DMS79 treated with DMSO at 0.1 percent for 48 hours (cell line): ENCODE results near the gene LIMCH1.

ENCODE experiments used
- DNase-seq: peaks from one replicate; lab custom pipeline; 2025; lab: John Stamatoyannopoulos, UW

Gene LIMCH1

DNA sequence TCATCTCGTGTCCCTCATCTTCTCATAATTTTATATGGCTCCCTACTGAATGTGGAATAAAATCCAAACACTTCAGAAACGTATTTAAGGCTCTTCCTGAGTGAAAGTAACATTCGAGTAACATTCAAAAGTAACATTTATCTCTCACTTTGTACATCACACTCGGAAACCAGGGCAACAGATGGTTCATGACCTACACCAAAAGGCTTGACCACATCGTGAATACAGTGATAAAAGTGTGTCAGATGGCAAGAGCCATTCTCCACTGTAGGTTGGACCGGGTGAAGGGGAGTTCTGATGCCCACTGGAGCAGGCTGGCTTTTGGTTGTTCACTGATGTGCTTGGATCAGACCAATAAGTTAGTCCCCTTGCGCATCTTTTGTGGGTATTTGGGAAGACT, 5.6 kb upstream of the LIMCH1 start:
- DNase-seq = no peak

DNA sequence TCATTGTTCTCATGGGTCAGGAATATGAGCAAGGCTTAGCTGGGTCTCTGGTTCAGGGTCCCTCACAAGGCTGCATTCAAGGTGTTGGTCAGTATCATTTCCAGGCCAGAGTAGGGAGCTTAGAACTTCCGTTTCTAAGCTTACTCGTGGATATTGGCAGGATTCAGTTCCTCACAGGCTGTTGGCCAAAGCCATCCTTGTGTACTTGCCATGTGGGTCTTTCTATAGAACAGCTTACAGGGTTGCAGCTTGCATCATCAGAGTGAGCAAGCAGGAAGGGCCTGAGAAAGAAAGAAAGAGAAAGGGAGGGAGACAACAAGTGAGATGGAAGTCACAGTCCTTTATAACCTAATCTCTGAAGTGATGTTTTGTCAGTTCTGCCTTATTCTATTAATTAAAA, 5.1 kb upstream of the LIMCH1 start:
- no peak for DNase-seq

DNA sequence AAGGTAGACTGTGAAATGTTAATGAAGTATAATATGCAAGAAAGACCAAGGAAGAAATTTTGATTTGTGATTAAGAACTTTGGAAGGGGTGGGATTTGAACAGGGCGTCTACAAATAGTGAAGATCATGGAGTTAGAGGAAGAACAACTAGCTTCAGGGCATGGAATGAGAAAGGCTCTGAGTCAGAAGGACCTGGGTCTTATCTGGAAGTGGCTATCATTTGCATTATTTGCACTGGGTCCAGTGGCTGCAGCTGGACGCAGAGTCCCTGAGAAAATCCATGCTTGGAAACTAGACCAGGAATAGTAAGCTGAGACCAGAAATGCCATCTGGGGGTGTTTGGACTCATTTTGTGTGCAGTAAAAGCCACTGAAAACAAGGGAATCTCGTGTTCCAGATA, 4.3 kb upstream of the LIMCH1 start:
- no peak for DNase-seq

DNA sequence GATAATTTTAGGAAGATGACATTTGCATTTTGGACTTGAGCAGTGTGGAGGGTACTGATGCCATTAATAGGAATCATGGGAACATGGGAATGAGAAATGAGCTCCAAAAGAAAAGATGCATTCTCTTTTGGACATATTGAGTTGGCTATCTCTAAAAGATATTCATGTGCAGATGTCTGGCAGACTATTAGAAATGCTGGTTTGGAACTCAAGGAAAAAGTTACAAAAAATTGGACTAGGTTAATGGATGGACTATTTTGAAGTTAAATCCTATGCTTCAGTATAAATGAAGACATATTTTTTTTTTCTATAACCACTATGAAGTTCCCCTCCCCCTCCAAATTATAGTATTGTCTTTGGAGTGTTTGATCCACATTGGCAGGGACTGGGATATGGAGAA, 3.6 kb upstream of the LIMCH1 start:
- no peak for DNase-seq

DNA sequence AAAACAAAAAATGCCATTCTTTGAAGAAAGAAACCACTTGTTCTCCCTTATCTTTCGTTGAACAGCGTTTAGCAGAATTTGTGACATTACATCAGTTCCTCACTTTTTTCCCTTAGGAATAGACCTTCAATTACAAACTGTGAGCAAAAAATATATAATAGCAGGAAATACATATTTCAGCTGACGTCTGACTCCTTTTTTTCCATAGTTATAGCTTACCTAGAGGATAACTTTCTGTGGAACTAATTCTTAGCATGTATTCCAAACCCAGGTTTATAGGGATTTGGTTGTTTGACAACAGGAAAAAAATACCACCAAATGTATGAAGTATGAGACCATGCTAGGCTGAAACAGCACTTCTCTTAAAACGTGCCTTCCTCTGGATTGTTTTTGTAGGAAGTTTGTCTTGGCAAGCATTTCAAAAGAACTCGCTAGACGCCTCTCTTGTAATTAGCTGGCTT, 2.0 kb upstream of the LIMCH1 start:
- DNase-seq = no peak

DNA sequence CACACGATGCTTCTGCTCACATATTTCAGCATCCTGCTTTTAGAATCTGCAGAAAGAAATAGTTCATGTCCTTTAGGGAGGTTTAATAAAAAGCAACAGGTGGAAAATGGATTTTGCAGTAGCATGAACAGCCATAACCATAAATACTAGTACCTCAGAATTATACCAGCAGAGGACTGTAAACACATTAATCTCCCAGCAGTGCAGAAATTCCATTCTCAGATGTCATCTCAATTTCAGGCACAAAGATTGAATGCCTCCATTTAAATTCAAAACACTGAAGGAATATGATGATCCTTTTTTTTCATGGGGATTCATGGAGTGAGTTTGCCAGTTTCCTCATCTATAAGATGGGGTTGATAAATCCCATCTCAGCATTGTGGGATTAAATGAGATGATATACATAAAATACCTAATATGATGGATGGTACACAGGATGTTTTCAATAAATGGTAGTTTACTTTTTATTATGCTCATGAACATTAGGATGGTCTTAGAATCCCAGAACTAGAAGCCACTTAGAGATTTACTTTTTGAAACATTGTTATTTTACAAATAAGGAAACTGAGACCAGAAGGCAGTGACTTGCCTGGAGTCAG, 566 bp upstream of the LIMCH1 start:
- DNase-seq = no peak

DNA sequence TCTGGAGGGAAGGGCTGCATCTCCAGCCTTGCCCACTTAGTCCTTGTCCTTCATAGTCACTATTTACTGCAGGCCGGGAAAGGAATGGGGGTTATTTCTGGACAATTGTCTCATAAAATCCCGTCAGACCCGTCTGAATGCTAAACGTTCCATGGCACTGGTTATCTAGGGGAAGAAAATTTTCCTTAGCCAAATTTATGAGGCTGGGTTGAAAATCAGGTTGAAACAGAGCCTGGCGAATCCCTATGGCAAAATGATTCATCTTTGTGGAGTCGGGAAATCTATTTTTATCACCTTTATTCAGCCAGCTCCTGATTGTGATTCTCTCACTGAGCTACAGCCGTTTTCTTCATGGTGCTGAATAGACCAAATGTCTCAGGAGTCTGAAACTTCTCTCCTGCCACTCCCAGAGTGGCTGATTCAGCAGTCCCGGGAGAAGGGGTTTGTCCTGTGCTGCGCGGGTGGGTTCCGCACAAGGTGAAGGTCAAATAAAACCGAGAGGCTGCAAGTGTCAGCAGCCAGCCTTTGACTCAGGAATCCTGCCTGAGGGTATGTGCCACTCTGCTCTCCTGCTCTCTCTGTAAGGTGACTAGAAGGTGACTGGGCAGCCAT, 1.0 kb downstream of the LIMCH1 start:
- DNase-seq = no peak

DNA sequence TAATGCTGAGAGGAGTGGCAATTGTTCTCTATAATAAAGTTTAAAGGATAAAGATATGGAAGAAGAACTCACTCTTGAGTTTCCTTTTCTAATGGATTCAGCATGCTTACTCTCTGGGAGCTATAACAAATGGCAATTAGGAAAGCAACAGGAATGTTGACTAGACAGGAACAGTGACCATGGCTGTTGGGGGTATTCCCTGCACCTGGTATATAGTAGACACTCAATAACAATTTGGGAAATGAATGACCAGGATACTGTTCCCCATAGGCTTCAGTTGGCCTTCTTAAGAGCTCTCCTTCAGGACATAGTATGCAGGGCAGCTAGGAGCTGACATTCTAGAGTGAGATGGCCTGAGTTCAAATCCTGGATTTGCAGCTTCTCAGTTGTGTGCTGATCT, 1.8 kb downstream of the LIMCH1 start:
- DNase-seq = no peak

DNA sequence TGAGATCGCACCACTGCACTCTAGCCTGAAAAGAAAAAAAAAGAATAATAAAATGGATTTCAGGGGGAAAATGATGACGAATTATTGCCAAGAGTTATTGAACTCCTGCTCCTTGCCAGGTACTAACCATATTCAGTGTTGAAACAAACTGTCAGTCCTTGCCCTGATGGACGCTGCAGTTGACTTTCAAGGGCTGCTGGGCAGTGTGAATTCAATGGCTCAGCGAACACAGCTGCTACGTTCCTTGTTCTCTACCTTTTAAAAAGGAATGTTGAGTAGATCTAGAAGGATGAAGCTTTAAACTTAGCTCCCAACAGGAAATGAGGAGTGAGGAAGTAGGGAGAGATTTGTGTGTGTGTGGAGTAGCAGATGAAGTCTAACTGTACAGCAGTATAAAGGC, 2.7 kb downstream of the LIMCH1 start:
- no peak for DNase-seq

DNA sequence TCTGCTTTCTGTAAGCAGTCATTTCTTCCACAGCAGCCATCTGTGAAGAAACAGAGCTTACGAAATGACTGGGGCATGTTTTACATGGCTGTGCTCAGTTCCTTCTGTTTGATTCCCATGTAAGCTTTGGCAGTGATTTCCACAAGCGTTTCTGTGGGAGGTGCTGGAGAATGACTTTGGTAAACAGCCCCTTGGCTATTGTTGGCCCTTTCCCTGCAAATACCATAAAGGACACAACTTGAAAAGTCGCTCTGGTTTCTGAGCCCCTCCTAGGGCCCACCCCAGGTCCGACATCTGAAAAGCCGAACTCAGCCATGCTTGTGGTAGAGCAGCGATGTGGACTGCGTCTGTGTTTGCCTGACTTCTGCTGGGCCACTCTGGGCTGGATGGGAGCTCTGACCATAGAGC, 3.7 kb downstream of the LIMCH1 start:
- DNase-seq = no peak

DNA sequence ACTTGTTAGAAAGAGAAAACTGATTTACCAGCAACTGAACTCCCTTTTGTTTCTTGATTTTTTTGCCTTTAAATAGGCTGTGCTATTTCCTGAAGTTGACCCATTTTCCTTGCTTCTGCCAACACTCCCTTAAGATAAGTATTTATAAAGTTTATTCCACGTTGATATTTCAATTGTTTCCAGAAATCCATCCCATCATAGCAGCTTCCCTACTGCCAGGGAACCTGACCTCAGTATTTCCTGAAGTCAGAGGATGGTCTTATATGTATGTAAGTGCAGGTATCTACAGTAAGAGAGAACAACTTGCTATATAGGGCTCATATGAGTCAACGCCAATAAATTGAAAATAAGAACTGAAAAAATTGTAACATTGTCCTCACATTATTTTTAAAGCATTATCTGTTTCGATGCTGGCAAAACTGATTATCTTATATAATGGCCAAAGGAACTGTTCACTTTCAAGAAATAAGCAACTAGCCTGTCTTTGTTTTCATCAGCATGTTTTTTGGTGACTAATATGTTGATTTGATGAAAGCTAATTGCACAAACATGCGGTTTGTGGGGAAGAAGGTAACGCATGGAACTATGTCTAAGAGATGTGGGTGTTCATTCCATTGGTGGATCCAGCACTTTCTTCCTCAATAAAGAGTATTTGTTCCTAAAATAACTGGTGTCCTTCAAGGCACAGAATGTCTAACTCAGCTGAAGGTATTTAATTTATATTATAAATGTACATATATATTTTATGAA, 4.7 kb downstream of the LIMCH1 start:
- DNase-seq = no peak

DNA sequence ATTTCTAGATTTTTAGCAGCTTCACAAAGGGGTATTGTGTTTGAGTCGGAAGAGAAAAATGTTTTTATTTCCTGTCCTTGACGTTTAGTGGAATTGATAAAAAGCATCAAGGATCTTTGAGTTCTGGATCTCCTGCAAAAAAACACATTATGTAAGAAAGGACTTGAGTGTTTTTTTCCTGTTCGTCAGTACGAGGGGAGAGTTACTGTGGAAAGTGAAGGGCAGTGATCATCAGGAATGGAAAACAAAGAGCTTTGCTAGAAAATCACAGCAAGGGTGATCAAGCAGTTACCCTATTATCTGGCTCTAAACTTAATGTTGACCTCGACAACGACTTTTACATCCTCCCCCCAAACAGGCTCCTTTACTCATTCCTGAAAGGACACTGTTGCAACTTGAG, 7.3 kb downstream of the LIMCH1 start:
- no peak for DNase-seq

DNA sequence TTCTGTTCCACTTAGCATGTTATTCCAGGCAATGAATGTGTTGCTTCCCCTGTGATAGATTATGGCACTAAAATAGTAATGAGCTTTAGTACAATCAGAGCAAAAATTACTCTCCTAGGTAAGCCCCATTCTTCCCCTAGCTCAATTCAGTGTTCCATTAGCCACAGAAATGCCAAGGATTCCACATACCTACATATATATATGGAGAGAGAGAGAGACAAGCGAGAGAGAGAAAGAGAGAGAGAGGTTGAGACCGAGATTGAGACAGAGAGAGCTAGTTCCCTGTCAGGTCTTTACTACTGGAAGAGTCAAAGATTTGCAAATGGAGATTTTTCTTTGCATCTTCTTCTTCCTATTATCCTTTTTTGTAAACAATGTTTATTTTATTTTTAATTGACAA, 8.7 kb downstream of the LIMCH1 start:
- no peak for DNase-seq

DNA sequence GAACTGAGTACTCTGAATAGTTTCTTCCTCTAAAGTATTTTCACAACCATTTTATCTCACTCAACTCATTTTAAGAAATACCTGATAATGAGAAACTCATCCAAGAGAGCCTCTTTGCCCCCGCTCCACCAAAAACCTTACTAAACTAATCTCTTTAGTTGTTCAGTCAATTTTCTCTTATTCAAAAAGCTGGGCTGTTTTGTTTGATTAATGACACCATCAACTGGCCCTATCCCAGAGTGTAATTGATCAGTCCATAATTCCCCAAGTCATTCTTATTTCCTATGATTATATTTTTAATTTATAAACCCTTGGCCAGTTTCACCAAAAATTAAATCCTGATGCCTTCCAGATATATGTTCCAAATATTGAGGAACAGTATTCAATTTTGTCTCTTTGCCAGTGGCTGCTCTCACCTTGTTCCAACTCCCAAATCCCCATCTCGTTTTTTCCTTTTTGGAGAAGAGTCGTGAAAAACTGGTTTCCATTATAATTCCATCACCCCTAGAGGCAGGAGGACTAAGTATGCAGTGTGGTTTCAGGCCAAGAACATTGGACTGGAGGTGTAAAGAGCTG, 10.4 kb downstream of the LIMCH1 start:
- no peak for DNase-seq

DNA sequence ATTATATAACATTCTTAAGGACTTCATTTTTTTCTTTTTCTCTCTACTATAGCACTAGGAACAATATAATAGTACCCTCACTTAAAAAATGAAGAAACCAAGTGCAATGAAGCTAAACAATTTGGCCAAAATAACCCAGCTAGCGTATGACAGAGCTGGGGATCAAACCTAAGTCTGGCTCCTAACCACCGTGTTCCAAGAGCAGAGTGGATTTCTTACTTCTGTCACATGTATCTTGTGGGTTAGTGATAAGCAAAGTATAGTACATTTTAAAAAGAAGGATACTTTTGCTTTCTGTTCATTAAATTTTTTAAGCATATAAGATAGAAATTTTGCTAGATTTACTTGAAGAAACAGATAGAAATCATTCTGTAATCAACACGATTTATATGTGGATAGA, 11.5 kb downstream of the LIMCH1 start:
- no peak for DNase-seq

DNA sequence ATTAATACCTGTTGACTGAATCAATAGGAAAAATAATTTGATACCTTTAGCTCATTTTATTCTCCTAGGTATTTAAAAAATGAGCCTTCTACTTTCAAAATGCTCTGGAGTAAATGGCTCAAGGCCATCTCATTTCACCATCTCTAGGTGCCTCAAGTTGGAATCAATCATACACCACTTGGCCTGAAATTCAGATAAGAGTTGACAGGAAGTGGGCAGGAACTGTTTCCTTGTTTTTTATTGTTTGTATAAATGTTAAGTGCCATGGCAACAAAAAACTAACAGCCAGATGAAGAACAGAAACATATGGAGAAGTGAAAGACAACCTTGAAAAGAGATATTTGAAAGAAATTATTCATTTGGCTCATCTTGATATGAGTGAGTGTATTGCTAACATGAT, 12.4 kb downstream of the LIMCH1 start:
- no peak for DNase-seq

DNA sequence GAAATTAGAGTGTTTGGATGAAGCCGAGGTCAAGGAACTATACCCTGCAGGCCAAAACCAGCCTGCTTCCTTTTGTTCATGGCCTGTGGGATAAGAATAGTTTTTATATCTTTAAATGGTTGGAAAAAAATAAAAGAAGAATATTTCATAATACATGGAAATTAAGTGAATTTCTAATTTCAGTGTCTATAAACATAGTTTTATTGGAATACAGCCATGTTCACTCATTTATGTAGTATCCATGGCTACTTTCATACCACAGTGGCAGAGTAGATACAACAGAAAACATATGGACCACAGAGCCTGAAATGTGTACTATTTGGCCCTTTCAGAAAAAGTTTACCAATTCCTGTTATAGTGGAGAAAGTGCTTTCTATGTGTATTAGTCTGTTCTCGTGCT, 13.6 kb downstream of the LIMCH1 start:
- no peak for DNase-seq

DNA sequence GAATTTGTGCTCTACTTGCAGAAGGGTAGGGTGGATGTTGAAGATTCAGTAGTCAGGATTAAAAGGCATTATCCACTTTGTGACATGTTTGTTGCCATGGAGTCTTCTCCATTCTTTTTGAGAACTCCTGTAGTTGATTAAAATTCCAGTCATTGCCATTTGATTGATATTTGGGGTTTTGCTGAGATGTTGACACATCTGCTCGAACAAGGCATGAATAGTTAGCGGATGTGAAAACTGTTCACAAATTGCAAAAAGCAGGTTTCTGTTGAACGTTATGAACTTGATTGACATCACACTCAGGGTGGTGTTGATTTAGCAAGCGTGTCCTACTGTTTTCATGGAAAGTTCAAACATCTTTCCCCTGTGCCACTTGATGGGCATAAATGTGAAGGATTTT, 16.9 kb downstream of the LIMCH1 start:
- DNase-seq = no peak

DNA sequence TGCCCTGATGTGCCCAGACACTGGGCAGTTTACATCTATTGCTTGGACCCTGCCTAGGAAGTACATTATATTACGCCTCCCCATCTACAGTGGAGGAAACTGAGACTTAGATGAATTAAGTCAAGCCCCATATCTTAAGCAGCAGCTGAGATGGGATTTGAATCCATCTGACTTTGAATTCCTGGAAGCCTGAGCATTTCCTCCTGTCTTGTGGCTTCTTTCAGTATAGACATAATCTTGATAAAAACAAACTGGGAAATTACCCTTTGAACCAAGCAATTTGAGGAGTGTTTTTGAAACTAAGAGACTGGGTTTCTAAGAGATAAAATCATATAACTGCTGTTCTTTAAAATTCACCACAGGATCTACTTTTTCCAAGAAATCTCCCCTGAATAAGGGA, 18.6 kb downstream of the LIMCH1 start:
- no peak for DNase-seq

DNA sequence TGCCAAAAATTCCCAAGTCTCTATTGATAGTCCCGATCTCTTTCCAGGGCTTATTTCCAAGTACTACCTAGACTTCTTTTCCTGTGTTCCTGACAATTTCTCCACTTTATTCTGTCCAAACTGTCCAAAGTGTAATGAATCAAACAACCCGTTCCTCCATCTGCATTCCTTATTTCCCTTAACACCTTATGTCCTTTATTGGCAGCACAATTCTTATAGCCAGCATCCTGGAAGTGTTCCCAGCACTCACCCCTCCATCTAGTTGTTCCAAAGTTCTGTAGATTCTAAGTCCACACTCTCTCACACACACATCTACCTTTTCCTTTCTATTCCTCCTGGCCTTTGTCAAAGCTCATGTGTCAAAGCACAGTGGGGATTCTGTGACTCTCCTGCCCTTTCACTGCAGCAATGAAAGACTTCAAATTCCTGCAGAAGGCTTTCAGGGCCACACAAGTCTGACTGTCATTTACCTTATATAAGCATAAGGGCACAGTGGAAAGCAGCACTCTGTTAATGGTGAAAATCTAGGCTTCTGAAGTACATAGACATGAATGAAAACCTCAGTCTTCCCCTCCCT, 22.1 kb downstream of the LIMCH1 start:
- DNase-seq = no peak

DNA sequence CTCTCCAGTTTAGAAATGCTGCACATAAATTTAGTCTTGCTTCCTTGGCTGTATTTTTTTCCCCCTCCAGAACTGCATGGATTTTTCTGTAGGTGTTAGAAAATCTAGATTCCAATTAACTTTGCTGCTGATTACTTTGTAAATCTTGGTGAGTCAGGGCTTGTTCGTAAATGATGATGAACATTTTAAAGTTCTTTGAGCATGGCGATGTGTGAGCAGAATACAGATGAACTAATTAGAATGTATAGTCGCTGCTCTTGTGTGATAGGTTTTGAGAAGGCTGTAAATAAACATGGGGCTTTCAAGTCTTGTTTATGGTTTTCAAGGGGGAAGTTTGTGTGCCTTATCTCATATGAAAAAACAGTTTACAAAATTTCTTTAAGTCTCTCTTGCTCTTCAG, 23.3 kb downstream of the LIMCH1 start:
- DNase-seq = no peak

DNA sequence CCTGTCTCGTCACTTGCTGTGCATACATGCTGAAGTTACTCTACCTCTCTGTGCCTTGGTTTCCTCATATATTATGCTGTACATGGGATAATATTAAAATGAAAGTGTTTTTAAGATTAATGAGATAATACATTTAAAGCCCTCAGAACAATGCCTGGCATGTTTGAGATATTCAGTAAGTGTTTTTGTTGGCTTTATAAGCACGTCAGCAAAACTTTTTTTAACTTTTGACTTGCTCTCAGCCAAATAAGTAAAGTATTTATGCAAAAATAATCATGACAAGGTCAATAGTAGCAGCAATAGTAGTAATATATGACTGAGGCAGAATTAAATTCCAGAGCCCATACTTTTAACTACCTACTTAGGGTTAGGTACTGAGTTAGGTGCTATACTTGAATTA, 29.2 kb downstream of the LIMCH1 start:
- no peak for DNase-seq

DNA sequence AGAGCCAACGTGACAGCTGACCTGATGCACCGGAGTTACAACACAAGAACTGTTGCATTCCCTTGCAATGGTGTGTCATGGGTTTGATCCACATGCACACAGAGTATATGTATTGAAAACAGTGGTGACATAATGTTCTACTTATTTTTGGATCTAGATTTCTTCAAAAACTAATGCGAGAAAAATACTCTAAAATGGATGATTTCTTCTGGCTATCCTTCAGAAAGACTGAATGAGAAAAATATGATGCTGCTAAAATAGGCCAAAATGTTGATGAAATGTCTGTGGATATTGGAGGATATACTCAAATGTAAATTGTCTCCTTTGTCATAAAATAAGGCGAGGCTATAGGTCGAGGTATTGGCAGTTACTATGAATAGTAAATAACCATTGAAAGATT, 30.4 kb downstream of the LIMCH1 start:
- no peak for DNase-seq
